Liver (tissue), 9 donors: Measurements from ENCODE around the gene NCS1. TPM values are rescaled to one million over a fixed set of nuclear protein-coding genes. Genes with fewer than 3 reads are reported as not detected.

Source experiments
- DNase-seq: peaks from one replicate; pipeline ENCODE4 v3.0.0-alpha.2; 2017; ENCODE audit warnings: low spot score
- H3K27ac ChIP-seq, 2 donors: one replicate each; pipeline ENCODE4 v1.7.0; 2013; ENCODE audit warnings: inconsistent platforms in 2 of 2, low read length in 2 of 2, control low read depth in 1 of 2, low read depth in 1 of 2, mild to moderate bottlenecking in 1 of 2
- H3K27me3 ChIP-seq, 4 donors: one replicate each; pipeline versions ENCODE4 v1.6.1 to v1.7.0; 2013; ENCODE audit warnings: low read length in 3 of 4, inconsistent platforms in 1 of 4, mild to moderate bottlenecking in 1 of 4, moderate library complexity in 1 of 4; ENCODE audit not compliant: control insufficient read depth in 4 of 4, insufficient read depth in 4 of 4
- H3K36me3 ChIP-seq, 4 donors: one replicate each; pipeline versions ENCODE4 v1.6.1 to v1.7.0; 2013; ENCODE audit warnings: low read length in 3 of 4, mild to moderate bottlenecking in 3 of 4, low read depth in 1 of 4, moderate library complexity in 1 of 4; ENCODE audit not compliant: control insufficient read depth in 4 of 4, insufficient read depth in 3 of 4
- H3K4me1 ChIP-seq, 4 donors: one replicate each; pipeline versions ENCODE4 v1.6.1 to v1.7.0; 2013; ENCODE audit warnings: low read length in 3 of 4, mild to moderate bottlenecking in 3 of 4, moderate library complexity in 1 of 4; ENCODE audit not compliant: control insufficient read depth in 4 of 4, insufficient read depth in 4 of 4
- H3K4me3 ChIP-seq, 3 donors: one replicate each; pipeline versions ENCODE4 v1.6.1 to v1.7.0; 2013; ENCODE audit warnings: low read length in 3 of 3, control low read depth in 1 of 3, low read depth in 1 of 3, mild to moderate bottlenecking in 1 of 3
- H3K9ac ChIP-seq, 2 donors: one replicate each; pipeline ENCODE4 v1.7.0; 2013; ENCODE audit warnings: low read length in 2 of 2, mild to moderate bottlenecking in 2 of 2, moderate library complexity in 2 of 2, control low read depth in 1 of 2, low read depth in 1 of 2
- H3K9me3 ChIP-seq, 4 donors: one replicate each; pipeline versions ENCODE4 v1.6.1 to v1.7.0; 2013; ENCODE audit warnings: low read length in 3 of 4; ENCODE audit not compliant: control insufficient read depth in 4 of 4
- ATF3 ChIP-seq: IDR thresholded peaks from 2 replicates; pipeline ENCODE4 v1.6.1; 2016; ENCODE audit warnings: antibody characterized with exemption
- CTCF ChIP-seq: fragments of 150-350 bp; IDR thresholded peaks from 2 replicates; pipeline ENCODE4 v1.5.1; 2017; ENCODE audit warnings: improper control_type of control experiment, low read depth, low read length; ENCODE audit not compliant: missing input control
- EGR1 ChIP-seq, 2 donors: IDR thresholded peaks; 2 replicates each; pipeline ENCODE4 v1.6.1; 2016 to 2018; ENCODE audit warnings: antibody characterized with exemption in 2 of 2, low read depth in 2 of 2
- FOXA2 ChIP-seq: IDR thresholded peaks from 2 replicates; pipeline ENCODE4 v1.6.1; 2016; ENCODE audit warnings: antibody characterized with exemption
- GABPA ChIP-seq, 2 donors: IDR thresholded peaks in 1 of 2; conservative IDR thresholded peaks in 1 of 2; 2 replicates each; pipeline ENCODE4 v1.6.1; 2016; ENCODE audit warnings: antibody characterized with exemption in 2 of 2, mild to moderate bottlenecking in 1 of 2, moderate library complexity in 1 of 2
- HNF4A ChIP-seq, 2 donors: conservative IDR thresholded peaks; 2 replicates each; pipeline ENCODE4 v1.6.1; 2016; ENCODE audit warnings: antibody characterized with exemption in 2 of 2, mild to moderate bottlenecking in 2 of 2
- HNF4G ChIP-seq: IDR thresholded peaks from 2 replicates; pipeline ENCODE4 v1.6.1; 2016; ENCODE audit warnings: antibody characterized with exemption
- NR2F2 ChIP-seq: IDR thresholded peaks from 2 replicates; pipeline ENCODE4 v1.6.1; 2016; ENCODE audit warnings: antibody characterized with exemption
- RAD21 ChIP-seq, 2 donors: IDR thresholded peaks; 2 replicates each; pipeline ENCODE4 v1.6.1; 2016; ENCODE audit warnings: antibody characterized with exemption in 2 of 2, mild to moderate bottlenecking in 2 of 2
- REST ChIP-seq: IDR thresholded peaks from 2 replicates; pipeline ENCODE4 v1.6.1; 2016; ENCODE audit warnings: antibody characterized with exemption, mild to moderate bottlenecking
- RXRA ChIP-seq, 2 donors: IDR thresholded peaks; 2 replicates each; pipeline ENCODE4 v1.6.1; 2017 to 2018; ENCODE audit warnings: antibody characterized with exemption in 2 of 2, mild to moderate bottlenecking in 1 of 2
- WGBS: extraction: QIAGEN DNeasy Blood & Tissue Kit; methylation state at CpG from one replicate; pipeline ENCODE4 v1.1.7; 2013; 5-methylcytosine and 5-hydroxymethylcytosine counted together
- polyA plus RNA-seq, 2 donors: library from polyadenylated mRNA; stranded (reverse) in 1 of 2; unstranded in 1 of 2; fragments of 200-250 nt in 1 of 2; fragments of >200 nt in 1 of 2; fragmentation: Nextera tagmentation in 1 of 2; extraction: Ambion mirVana in 1 of 2; gene quantifications; one replicate each; pipeline versions ENCODE4 v1.2.1 to v1.2.3, GENCODE V29; 2013 to 2015
- total RNA-seq, 2 donors: library from RNA; depleted of rRNA; stranded (reverse); fragments of >200 nt; gene quantifications; one replicate each; pipeline ENCODE4 v1.2.3, GENCODE V29; 2014
- donor health status: healthy.
- donor health status: healthy.
- donor health status: healthy.
- donor health status: healthy.
- donor health status: healthy.

NCS1 gene
- total and polyA plus RNA-seq, 4 donors = 0.35 to 2.5 (median 1.2) TPM

- Histone ChIP-seq H3K4me3 (no peak overlapping the region), H3K4me1 (peaks cover 0 to 8% (median 6%) of the 10 kb centered on the region in 4 donors), H3K27me3 (no peaks in the 10 kb centered on the region), H3K9me3 (no peaks in the 10 kb centered on the region), H3K9ac (no peak overlapping the region), H3K36me3 (no peaks in the 10 kb centered on the region), H3K27ac (no peak overlapping the region)
- WGBS = 85% methylated on average over 4 of the region's 4 CpGs
- no peak for DNase-seq
- TF ChIP-seq REST (no peak), CTCF (no peak), ATF3 (no peak), FOXA2 (no peak), HNF4A (conservative IDR thresholded peaks at IDR 0.05) (no peak)
Observed at GRCh38 chr9:130283539-130284248, 111.5 kb downstream of the NCS1 start.

- no peak overlapping the region for H3K9ac ChIP-seq
- H3K36me3 ChIP-seq = no peaks in the 10 kb centered on the region
- no peak overlapping the region for H3K4me3 ChIP-seq
- no peak for TF ChIP-seq ATF3
- peaks cover 0 to 8% (median 6%) of the 10 kb centered on the region in 4 donors for H3K4me1 ChIP-seq
- WGBS = 72% methylated on average over 10 of the region's 10 CpGs
- DNase-seq = no peak
- no peak overlapping the region for H3K27ac ChIP-seq
- no peaks in the 10 kb centered on the region for H3K9me3 ChIP-seq
- no peaks in the 10 kb centered on the region for H3K27me3 ChIP-seq
Observed at GRCh38 chr9:130284249-130284625, 112.0 kb downstream of the NCS1 start.

- Histone ChIP-seq H3K4me3 (no peak overlapping the region), H3K27ac (no peak overlapping the region), H3K4me1 (peaks cover 0 to 8% (median 6%) of the 10 kb centered on the region in 4 donors), H3K27me3 (no peaks in the 10 kb centered on the region), H3K36me3 (no peaks in the 10 kb centered on the region), H3K9me3 (no peaks in the 10 kb centered on the region), H3K9ac (no peak overlapping the region)
- 87% methylated on average over 7 of the region's 7 CpGs for WGBS
- no peak for DNase-seq
- TF ChIP-seq GABPA (IDR thresholded peaks at IDR 0.05 in 1 of 2, conservative IDR thresholded peaks at IDR 0.05 in 1 of 2) = no peak
- no peak for TF ChIP-seq HNF4A (conservative IDR thresholded peaks at IDR 0.05)
- no peak for TF ChIP-seq FOXA2
- no peak for TF ChIP-seq HNF4G
- no peak for TF ChIP-seq CTCF
- no peak for TF ChIP-seq RAD21 (IDR thresholded peaks at IDR 0.05)
- no peak for TF ChIP-seq EGR1 (IDR thresholded peaks at IDR 0.05; ENCODE audit: low read depth in 2 of 2)
- no peak for TF ChIP-seq NR2F2
- TF ChIP-seq RXRA (IDR thresholded peaks at IDR 0.05) = no peak
- no peak for TF ChIP-seq REST
Observed at GRCh38 chr9:130284690-130285089, 112.5 kb downstream of the NCS1 start.
